GM18508 (cell line): ENCODE measurements around the gene ETS2.
"Not testable (repeated sequence)": the region's sequence is repeated elsewhere in the genome, so short reads cannot be mapped to it uniquely, and the experiment has no call there.

ENCODE experiments used
- ATAC-seq: cut with Tn5 transposase; IDR thresholded peaks from one replicate; pipeline ENCODE4 v1.9.1; 2021; ENCODE audit warnings: moderate number of reproducible peaks; ENCODE audit not compliant: insufficient read depth, unreplicated experiment

The ETS2 gene

DNA sequence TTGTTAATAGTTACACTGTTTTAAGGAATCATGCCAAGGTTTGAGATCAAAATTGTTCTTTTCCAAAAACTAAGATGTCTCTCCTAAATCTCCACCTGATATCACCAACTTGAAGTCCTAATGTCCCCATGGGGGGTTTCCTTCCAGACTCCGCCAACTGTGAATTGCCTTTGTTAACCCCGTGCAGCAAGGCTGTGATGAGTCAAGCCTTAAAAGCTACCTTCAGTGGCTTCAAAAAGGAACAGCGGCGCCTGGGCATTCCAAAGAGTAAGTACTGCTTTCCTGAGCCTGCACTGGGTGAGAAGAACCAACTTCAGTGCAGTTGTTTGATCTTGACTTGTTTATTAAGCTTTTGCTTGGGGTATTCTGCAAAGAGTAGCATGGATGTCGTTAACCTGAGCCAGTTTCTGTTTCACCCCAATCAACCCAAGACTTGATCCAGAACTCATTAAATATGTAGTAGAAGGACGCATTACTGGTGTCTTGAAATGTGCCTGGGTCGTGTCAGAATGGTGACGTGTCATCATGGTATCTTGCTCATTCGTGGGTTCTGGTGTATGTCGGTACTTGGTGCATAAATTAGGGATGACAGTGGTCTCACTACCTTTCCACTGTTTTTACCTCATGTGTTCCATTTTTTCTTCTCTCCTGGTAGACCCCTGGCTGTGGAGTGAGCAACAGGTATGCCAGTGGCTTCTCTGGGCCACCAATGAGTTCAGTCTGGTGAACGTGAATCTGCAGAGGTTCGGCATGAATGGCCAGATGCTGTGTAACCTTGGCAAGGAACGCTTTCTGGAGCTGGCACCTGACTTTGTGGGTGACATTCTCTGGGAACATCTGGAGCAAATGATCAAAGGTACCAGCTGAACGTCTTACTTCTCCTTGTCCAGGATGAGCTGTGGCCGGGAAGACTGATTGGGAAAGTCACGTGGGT lies 8.7 kb downstream of the ETS2 start:
- no peak for ATAC-seq

DNA sequence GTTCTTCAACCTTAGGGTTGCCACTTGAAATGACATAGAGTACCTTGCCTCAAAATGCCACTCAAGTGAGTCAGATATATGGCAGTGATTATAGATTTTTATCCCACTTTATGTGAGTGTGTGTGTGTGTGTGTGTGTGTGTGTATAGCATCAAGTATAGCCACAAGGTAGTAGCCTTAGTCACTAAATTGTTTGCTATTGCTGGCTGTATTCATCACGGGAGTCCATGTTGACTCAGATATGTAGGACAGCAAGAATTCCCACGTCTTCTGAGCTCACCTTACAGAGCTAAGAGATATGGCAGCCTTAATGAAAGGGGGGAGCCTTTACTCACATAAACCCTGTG lies 9.3 kb downstream of the ETS2 start:
- ATAC-seq: no peak

DNA sequence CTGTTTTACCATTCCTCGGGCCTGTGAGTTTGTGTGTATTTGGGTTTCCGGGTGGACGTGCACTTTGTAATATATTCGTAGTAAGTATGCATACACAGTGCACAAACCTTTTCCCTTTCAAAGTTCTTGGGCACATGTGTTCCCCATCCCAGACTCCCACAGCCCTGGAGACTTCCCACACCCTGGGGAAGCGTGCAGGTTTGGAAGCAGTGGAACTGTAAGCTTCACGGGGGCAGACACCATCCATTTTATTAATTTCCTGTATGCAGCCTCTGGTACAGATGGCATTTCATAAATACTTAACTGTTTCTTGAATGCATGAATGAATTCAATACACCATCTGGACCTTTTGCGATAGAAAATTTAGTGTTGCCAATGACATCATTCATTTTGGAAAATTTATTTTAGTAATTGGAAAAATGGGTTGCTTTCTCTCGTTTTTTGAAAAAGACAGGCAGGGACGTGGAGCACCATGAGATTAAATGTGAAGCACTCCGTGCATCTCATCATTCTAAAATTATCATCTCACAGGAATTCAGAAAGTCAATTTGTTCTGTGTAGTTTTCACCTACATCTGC lies 10.8 kb downstream of the ETS2 start:
- no peak for ATAC-seq

DNA sequence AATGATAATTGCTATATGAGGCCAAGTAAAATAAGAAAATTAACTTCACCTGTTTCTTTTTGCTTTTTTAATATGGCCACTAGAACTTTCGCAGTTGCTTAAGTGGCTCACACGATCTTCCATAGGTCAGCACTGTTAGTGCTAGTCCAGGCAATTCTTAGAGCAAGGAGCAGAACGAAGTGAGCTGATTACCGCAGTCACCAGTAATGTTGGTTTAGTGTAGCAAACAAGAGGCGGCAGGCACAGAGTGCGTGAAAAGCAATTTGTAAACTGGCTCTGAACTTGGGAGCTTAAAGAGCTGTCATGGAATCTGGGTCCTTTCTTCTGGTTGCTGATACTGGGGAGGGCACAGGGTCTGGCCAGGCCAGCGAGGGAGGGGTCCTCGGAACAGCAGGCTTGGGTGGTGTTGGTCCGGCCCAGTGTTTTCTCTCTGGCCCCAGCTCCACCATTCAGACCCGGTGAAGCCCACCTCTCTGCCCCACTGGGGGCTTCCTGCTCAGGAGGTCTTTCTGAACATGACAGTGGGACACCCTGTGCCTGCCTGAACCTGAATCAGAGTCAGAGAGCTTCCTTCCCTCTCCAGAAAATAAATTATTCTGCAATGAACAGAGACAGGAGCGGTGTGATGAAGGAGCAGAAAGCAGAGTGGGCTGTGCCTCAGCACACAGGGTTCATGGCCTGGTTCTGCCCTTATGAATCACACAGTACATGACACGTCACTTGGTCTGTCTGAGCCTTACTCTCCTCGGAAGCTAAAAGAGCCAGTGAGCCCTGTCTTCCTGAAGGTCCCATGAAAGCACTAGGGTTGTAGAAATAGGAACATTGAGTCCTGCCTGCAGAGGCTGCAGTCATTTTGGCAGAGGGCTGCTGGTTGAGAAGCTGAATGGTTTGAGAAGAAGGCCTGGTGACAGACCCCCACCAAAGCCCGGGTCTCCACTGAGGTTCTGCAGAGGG lies 11.9 kb downstream of the ETS2 start:
- no peak for ATAC-seq

DNA sequence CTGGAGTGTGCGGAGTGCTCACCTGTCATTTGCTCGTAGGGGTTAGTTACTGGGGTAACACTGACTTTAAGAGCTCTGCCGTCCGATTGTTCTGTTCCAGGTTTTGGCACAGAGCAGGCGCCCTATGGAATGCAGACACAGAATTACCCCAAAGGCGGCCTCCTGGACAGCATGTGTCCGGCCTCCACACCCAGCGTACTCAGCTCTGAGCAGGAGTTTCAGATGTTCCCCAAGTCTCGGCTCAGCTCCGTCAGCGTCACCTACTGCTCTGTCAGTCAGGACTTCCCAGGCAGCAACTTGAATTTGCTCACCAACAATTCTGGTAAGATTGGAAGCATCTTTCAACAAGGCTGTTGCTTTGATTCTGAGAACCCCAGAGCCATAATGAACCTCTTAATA lies 12.6 kb downstream of the ETS2 start:
- ATAC-seq: no peak

DNA sequence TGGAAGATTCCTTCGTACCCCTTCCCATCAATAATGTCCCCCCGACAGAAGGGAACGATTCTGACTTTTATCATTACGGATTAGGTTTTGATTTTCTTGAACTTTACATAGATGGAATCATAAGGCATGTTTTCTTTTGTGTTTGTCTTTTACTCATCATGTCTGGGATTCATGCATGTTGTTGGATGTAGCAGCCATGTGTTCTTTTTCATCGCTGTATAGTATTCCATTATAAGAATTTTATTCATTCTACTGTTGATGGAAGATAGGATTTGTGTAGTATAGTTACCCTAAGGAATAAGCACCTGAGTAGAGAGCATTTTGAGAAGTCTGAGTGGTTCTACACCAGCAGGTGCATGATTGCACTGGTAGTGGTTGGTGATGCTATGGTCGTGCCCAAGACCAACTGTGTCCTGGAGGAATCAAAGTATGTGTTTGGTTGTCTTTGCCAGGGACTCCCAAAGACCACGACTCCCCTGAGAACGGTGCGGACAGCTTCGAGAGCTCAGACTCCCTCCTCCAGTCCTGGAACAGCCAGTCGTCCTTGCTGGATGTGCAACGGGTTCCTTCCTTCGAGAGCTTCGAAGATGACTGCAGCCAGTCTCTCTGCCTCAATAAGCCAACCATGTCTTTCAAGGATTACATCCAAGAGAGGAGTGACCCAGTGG lies 13.5 kb downstream of the ETS2 start:
- ATAC-seq: no peak

DNA sequence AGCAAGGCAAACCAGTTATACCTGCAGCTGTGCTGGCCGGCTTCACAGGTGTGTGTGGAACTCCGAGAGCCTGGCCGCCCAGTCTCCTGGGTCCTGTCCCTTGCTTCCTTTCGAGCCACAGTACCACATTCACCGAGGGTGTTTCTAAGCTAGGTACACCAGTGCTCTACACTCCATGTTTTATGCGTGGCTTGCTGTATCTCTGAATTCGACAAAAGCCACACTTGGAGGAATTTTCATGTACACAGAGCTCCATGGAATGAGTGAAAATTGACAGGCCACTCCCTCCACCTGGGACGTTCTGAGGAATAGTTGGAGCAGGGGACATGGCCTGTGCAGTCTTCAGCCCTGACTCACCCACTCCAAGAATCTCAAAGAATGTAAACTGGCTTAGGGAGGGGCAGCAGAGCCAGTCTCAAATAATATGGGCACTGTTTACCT lies 14.0 kb downstream of the ETS2 start:
- no peak for ATAC-seq

DNA sequence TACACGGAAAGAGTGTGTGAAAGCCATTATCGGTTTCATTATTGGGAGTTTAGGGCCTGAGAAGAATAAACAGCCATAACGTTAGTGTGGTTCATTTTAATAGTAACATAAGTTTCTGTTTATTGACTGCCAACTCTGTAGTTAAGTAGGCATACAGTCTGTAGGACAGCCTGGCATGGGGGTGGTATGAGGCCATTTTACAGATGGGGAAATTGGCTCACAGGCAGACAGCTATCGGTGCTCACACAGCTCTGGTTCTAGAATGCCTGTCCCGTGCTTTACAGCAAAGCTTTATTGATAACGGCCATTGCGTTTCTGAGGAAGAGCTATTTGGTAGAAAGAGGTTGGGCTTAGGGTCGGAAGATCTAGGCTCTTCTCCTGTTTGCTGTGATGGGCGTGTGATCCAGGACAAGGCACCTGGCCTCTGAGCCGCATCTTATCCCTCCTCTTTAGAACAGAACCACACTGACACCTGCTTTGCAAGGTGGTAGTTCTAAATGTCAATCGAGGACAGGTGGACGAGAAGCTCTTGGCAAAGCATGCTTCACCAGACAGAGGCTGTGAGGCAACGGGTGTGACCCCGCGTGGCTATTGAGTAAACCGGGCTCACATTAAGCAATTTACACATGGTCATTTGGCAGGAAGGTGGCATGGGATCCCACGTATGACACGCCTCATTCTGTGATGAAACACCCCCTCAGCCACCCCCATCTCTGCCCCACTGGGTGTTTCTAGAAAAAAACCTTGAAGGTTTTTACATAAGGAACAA lies 14.9 kb downstream of the ETS2 start:
- ATAC-seq: no peak

DNA sequence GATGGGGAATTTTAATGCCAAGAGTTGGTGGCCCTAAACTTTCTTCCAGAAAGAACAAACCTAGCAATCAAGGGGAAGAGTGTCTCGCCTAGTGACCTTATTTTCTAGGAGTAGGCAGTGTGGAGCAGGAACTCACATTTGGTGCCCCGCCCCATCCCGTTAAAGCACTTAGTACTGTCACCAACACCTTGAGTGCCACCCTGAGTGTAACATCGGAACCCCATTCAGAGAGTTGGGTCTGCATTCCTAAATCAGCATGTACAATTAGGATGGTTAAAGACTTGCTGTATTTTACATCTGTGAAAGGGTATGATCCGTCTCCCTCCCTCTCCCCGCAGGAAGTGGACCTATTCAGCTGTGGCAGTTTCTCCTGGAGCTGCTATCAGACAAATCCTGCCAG lies 15.5 kb downstream of the ETS2 start:
- ATAC-seq: no peak

DNA sequence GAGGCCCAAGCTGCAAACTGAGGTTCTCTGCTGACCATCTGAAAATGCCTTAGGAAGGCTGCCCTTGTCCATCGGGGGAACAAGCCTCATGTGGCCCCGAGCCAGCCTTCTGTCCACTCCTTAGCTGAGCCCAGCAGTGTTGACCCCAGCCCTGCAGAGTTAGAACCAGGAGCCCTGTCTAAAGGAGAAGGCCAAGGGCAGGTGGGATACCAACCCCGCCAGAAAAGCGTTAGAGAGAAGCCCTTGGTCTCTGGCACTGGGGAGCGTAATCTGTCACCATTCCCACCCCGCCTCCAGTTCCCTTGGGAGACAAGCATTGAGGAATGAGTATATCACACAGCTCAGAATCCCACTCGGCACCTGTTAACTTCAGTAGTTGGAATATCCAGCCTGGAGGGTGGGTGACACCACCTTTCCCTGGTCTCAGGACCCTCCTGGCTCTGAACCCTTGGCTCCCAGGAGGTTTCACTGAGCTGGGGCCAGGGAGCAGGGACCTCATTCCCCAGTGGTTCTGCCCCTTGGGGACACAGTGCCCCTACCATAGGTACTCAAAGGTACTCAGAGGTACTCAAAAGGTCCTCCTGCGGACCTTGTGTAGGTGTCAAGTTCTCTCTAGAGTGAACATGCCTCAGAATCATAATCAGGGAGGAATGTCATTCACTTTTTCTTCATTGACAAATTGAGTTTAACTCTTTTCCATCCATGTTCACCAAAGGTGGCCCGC lies 16.4 kb downstream of the ETS2 start:
- no peak for ATAC-seq

DNA sequence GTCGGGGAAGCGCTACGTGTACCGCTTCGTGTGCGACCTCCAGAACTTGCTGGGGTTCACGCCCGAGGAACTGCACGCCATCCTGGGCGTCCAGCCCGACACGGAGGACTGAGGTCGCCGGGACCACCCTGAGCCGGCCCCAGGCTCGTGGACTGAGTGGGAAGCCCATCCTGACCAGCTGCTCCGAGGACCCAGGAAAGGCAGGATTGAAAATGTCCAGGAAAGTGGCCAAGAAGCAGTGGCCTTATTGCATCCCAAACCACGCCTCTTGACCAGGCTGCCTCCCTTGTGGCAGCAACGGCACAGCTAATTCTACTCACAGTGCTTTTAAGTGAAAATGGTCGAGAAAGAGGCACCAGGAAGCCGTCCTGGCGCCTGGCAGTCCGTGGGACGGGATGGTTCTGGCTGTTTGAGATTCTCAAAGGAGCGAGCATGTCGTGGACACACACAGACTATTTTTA lies 17.1 kb downstream of the ETS2 start:
- no peak for ATAC-seq

DNA sequence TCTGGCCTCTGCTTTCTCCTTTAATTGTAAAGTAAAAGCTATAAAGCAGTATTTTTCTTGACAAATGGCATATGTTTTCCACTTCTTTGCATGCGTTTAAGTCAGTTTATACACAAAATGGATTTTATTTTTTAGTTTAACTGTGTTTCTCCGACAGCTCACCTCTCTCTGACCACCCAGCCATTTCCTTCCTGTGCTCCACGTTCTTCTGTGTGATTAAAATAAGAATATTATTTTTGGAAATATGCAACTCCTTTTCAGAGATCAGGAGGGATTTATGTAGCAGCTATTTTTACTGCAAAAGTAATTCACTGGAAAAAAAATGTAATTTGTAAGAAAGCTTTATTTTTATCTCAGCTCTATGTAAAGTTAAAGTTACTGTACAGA lies 18.0 kb downstream of the ETS2 start:
- ATAC-seq: no peak

DNA sequence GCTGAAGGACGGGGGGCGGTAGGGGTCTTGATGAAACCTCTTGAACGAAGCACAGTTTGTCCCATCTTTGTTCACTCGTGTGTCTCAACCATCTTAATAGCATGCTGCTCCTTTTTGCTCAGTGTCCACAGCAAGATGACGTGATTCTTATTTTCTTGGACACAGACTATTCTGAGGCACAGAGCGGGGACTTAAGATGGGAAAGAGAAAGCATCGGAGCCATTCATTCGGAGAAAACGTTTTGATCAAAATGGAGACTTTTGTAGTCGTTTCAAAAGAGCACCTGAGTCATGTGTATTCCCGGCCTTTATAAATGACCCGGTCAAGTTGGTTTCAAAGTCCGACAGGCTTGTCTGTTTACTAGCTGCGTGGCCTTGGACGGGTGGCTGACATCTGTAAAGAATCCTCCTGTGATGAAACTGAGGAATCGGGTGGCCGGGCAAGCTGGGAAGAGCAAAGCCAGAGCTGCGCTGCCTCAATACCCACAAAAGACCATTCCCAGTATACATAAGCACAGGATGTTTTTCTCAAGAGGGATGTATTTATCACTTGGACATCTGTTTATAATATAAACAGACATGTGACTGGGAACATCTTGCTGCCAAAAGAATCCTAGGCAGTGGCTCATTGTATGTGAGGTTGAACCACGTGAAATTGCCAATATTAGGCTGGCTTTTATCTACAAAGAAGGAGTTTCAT lies 18.5 kb downstream of the ETS2 start:
- no peak for ATAC-seq

DNA sequence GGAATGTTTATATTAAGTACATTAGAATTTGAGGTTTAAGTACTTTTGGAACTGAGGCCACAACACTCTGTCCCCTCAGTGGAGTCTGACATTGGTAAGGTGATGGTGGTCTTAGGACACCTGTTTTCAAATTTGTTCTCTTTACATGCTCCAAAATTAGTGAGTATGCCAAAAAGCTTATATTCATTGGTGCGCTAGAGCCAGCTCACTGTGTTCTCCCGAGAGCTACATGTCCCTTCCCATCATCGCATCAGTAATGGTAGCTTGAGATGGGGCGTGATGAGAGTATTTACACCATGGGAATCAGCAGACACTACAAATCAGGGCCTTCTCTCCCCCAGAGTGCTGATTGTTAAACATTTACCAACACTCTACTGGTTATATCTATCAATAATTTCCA lies 19.5 kb downstream of the ETS2 start:
- ATAC-seq: no peak

DNA sequence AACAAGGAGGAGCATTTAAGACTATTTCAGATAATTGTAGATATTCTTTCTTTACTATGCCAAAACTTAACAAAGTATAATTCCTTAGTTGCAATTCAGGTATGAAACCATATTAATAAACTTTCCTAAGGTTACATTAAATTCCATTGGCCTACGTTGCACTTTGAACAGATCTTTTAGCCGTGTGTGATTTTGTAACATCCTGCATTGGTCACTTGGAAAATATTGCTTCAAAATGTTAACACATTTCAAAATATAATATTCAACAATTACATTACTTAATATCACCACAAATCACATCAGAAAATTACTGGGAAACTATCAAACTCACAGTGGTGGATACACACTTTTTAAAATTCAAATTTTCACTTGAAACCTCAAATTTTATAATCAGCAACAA lies 20.2 kb downstream of the ETS2 start:
- no peak for ATAC-seq

DNA sequence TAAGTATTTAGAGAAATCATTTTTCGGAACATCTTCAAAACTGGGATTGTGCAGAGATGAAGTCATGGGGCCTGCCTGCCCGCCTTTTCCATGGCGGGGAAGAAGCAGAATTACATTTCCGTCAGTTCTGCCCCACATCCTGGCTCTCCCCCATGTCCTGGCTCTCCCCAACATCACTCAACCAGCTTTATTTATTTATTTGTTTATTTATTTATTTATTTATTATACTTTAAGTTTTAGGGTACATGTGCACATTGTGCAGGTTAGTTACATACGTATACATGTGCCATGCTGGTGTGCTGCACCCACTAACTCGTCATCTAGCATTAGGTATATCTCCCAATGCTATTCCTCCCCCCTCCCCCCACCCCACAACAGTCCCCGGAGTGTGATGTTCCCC lies 22.4 kb downstream of the ETS2 start:
- ATAC-seq: not testable (repeated sequence)

DNA sequence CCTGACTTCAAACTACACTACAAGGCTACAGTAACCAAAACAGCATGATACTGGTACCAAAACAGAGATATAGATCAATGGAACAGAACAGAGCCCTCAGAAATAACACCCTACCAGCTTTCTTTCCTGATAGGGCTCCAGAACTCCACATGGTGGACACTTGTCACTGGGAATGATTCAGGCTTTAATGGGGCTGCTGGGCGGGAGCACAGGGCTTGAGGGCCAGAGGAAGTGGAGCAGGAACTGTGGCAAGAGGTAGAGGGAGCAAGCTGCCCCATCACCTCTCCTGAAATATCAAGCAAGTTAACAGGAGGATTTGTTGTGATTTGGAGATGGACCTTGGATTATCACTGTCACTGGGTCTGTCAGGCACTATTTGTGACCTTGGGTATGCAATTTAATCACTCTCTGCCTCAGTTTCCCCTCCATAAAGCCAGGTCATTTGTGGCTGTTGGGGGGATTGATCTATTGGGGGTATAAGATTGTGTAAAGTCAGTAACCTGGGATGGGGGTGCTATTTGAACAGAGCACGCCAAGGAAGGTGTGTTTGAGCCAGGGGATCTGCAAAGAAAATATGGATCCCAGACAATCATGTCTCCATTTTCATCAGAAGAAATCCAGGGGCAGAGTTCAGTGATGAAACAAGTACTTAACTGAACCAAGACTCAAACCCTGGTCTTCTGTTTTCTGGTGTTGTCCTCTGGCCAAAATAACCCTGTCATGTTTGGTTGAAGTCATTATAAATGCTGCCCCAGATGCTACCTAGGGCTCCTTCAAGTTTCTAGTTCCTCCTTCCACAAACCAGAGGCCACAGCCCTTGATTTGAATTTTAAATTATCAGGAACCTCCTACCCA lies 25.2 kb downstream of the ETS2 start:
- ATAC-seq: peak; percentile 82
